MCF 10A (cell line): ENCODE measurements around the gene TMEM185B. TPM values are rescaled to one million over a fixed set of nuclear protein-coding genes. Genes with fewer than 3 reads are reported as not detected.

Source experiments
- BruUV-seq: library from RNA; stranded (reverse); fragments of 400-500 nt; replicated peaks from 2 replicates; lab custom pipeline; 2021; lab: Mats Ljungman, UMichigan
- CTCF ChIA-PET: fragments of 300-600 bp; sonication (Branson Sonifier 250); formaldehyde crosslinking; extraction: SDS; loops from one replicate; lab custom pipeline; 2021; ENCODE audit warnings: antibody characterized with exemption, inconsistent platforms; lab: Yijun Ruan, JAX
- POLR2A ChIA-PET: fragments of 300-600, 350-650 bp; sonication (Branson Sonifier 250); formaldehyde crosslinking; extraction: SDS; loops from one replicate; lab custom pipeline; 2020; ENCODE audit warnings: antibody characterized with exemption, inconsistent platforms; lab: Yijun Ruan, JAX
- DNase-seq: peaks from one replicate; pipeline ENCODE4 v3.0.0-alpha.2; 2018; ENCODE audit not compliant: unreplicated experiment
- H3K27ac Mint-ChIP-seq: one replicate; pipeline ENCODE4 v1.8.0; 2022; ENCODE audit warnings: mild to moderate bottlenecking, low read depth, mixed read lengths; ENCODE audit not compliant: unreplicated experiment
- H3K27me3 Mint-ChIP-seq: one replicate; pipeline ENCODE4 v1.8.0; 2022; ENCODE audit warnings: mixed read lengths; ENCODE audit not compliant: insufficient read depth, unreplicated experiment
- H3K36me3 Mint-ChIP-seq: one replicate; pipeline ENCODE4 v1.8.0; 2022; ENCODE audit warnings: mild to moderate bottlenecking, moderate library complexity, mixed read lengths; ENCODE audit not compliant: insufficient read depth, unreplicated experiment
- H3K4me1 Mint-ChIP-seq: one replicate; pipeline ENCODE4 v1.8.0; 2022; ENCODE audit warnings: mixed read lengths; ENCODE audit not compliant: insufficient read depth, unreplicated experiment
- H3K4me3 Mint-ChIP-seq: one replicate; pipeline ENCODE4 v1.8.0; 2022; ENCODE audit warnings: mild to moderate bottlenecking, moderate library complexity, mixed read lengths; ENCODE audit not compliant: unreplicated experiment
- H3K9me3 Mint-ChIP-seq: one replicate; pipeline ENCODE4 v1.8.0; 2022; ENCODE audit warnings: mixed read lengths; ENCODE audit not compliant: unreplicated experiment
- intact Hi-C: fragments of 100-400 bp; cut with micrococcal nuclease; formaldehyde crosslinking; loops from 2 replicates; pipeline ENCODE4 v1.14.1; 2022
- total RNA-seq: library from RNA; stranded (reverse); gene quantifications from 2 replicates; pipeline ENCODE4 v1.2.3, GENCODE V29; 2022
- TF ChIP-seq, protein P1 (sequence below): fragments of 200-600 bp; IDR thresholded peaks from one replicate; pipeline ENCODE4 v1.8.0; 2022; ENCODE audit warnings: antibody characterized with exemption, mild to moderate bottlenecking; ENCODE audit not compliant: unreplicated experiment

Gene TMEM185B
- total RNA-seq, 1 experiment from 2014 or later, result 40.9 TPM

GRCh38 chr2:120252225-120253020 is 29.2 kb upstream of the TMEM185B start, which contains the start of gene RALB:
TSS of gene RALB (plus strand) at chr2:120252852. CDS start at chr2:120278665, 25,813 bp downstream.
- peak; percentile 98 for DNase-seq
- ChIA-PET POLR2A (interaction anchor here (0.6 to 3.4 kb wide), 15 partner anchors 10 to 1117 kb away, joined by 3 to 18 read pairs (median 3); partner anchors contain the start of gene TMEM185B), CTCF (interaction anchor here (0.6 to 3.4 kb wide), 12 partner anchors 10 to 960 kb away, joined by 3 to 9 read pairs (median 3); no protein-coding TSS in a partner anchor)
- TF ChIP-seq, protein P1, sequence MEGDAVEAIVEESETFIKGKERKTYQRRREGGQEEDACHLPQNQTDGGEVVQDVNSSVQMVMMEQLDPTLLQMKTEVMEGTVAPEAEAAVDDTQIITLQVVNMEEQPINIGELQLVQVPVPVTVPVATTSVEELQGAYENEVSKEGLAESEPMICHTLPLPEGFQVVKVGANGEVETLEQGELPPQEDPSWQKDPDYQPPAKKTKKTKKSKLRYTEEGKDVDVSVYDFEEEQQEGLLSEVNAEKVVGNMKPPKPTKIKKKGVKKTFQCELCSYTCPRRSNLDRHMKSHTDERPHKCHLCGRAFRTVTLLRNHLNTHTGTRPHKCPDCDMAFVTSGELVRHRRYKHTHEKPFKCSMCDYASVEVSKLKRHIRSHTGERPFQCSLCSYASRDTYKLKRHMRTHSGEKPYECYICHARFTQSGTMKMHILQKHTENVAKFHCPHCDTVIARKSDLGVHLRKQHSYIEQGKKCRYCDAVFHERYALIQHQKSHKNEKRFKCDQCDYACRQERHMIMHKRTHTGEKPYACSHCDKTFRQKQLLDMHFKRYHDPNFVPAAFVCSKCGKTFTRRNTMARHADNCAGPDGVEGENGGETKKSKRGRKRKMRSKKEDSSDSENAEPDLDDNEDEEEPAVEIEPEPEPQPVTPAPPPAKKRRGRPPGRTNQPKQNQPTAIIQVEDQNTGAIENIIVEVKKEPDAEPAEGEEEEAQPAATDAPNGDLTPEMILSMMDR, result no peak
- peaks cover 38% of the 10 kb centered on the region for H3K4me1 Mint-ChIP-seq
- H3K27me3 Mint-ChIP-seq, result peaks cover 29% of the 10 kb centered on the region
- no peaks in the 10 kb centered on the region for H3K9me3 Mint-ChIP-seq
- H3K27ac Mint-ChIP-seq, result peak within 1 kb of the TSS; percentile 88
- BruUV-seq, result no TSS peak
- no peaks in the 10 kb centered on the region for H3K36me3 Mint-ChIP-seq
- intact Hi-C loops, result loop anchor here (1.0 to 2.0 kb wide), 3 partner anchors 34 to 220 kb away; no protein-coding TSS in a partner anchor
- peak within 1 kb of the TSS; percentile 96 for H3K4me3 Mint-ChIP-seq

DNA sequence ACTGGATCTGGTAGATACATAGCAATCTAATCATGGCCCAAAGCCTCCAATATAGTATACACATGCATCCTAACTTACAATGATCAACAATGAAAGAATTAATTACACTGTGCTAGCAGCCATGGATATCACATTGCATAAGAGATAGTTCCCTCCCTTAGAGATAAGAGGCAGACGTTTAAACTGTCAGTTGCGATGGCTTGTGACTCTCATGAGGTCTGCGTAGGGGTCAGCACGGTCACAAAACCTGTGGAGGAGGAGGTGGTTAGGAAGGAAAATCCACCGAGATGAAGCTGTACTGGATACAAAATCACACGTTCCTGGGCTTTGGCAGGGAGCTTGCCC is 28.7 kb upstream of the TMEM185B start:
- ChIA-PET POLR2A (interaction anchor here (0.6 to 3.4 kb wide), 14 partner anchors 9 to 1049 kb away, joined by 3 to 18 read pairs (median 3); no protein-coding TSS in a partner anchor), CTCF (interaction anchor here (0.6 to 3.4 kb wide), 10 partner anchors 10 to 719 kb away, joined by 3 to 9 read pairs (median 3); no protein-coding TSS in a partner anchor)
- Mint-ChIP-seq H3K27me3 (peaks cover 30% of the 10 kb centered on the region), H3K4me3 (peak overlapping the region; percentile 96), H3K27ac (peak overlapping the region; percentile 88), H3K9me3 (no peaks in the 10 kb centered on the region), H3K36me3 (no peaks in the 10 kb centered on the region), H3K4me1 (peaks cover 40% of the 10 kb centered on the region)
- DNase-seq, result no peak
- TF ChIP-seq, protein P1, result no peak
- BruUV-seq, result no TSS peak
- intact Hi-C loops, result loop anchor here (2.0 kb wide), 2 partner anchors 35 to 221 kb away; no protein-coding TSS in a partner anchor

DNA sequence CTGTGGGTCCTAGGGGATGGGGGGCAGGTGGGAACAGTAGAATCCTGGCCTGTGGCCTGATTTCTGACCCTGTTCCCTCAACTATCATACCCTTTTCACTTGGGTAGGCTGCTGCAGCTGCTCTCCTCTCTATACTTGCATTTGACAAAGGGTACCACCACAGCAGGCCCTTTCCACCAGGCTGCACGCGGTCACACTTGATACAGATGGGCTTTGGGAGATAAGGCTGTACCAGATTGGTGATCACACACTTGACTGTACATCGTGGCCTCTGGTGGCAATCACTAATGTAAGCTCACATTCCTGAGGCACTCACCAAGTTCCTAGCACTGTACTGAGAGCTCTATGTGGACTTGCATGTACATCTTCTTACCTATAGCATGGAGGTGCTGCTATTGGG is 27.9 kb upstream of the TMEM185B start:
- TF ChIP-seq, protein P1, result no peak
- ChIA-PET POLR2A (interaction anchor here (0.8 to 3.4 kb wide), 2 partner anchors 12 to 35 kb away, joined by 3 to 18 read pairs; no protein-coding TSS in a partner anchor), CTCF (interaction anchor here (0.5 to 3.4 kb wide), 3 partner anchors 61 to 89 kb away, joined by 4 to 9 read pairs (median 4); no protein-coding TSS in a partner anchor)
- H3K27ac Mint-ChIP-seq, result no peak overlapping the region
- peaks cover 37% of the 10 kb centered on the region for H3K4me1 Mint-ChIP-seq
- BruUV-seq, result no TSS peak
- H3K4me3 Mint-ChIP-seq, result no peak overlapping the region
- peaks cover 30% of the 10 kb centered on the region for H3K27me3 Mint-ChIP-seq
- H3K9me3 Mint-ChIP-seq, result no peaks in the 10 kb centered on the region
- H3K36me3 Mint-ChIP-seq, result no peaks in the 10 kb centered on the region
- DNase-seq, result no peak
- intact Hi-C loops, result no loop called here

GRCh38 chr2:120250640-120251039 is 27.4 kb upstream of the TMEM185B start:
- Mint-ChIP-seq H3K4me1 (peaks cover 34% of the 10 kb centered on the region), H3K27ac (no peak overlapping the region), H3K4me3 (no peak overlapping the region), H3K9me3 (no peaks in the 10 kb centered on the region), H3K27me3 (peaks cover 30% of the 10 kb centered on the region), H3K36me3 (no peaks in the 10 kb centered on the region)
- intact Hi-C loops, result no loop called here
- no TSS peak for BruUV-seq
- ChIA-PET CTCF (interaction anchor here (0.5 to 3.4 kb wide), 3 partner anchors 61 to 90 kb away, joined by 4 to 9 read pairs (median 4); no protein-coding TSS in a partner anchor), POLR2A (no interaction called here)
- DNase-seq, result no peak
- TF ChIP-seq, protein P1, result no peak
